SK-N-SH treated with all-trans-retinoic acid at 6 μM for 48 hours (cell line): ENCODE results near the gene ADPRM.

Source experiments
- ATAC-seq: fragments of 200-7000 bp; cut with Tn5 transposase; 3 replicates; pipeline ENCODE4 v1.9.1; 2020; ENCODE audit warnings: mild to moderate bottlenecking, moderate library complexity
- ARNTL ChIP-seq: fragments of 450-650 bp; formaldehyde crosslinking; IDR thresholded peaks from 2 replicates; pipeline ENCODE4 v1.5.0; 2020; ENCODE audit warnings: low read depth, mild to moderate bottlenecking, moderate library complexity, borderline replicate concordance
- BACH2 ChIP-seq: fragments of 250-450 bp; sonication (Bioruptor Pico); IDR thresholded peaks from 2 replicates; pipeline ENCODE4 v1.9.0; 2021; ENCODE audit warnings: mild to moderate bottlenecking, borderline replicate concordance
- CSDC2 ChIP-seq: fragments of 250-450 bp; sonication (Bioruptor Pico); IDR thresholded peaks from 2 replicates; pipeline ENCODE4 v1.5.0; 2020; ENCODE audit warnings: mild to moderate bottlenecking, moderate library complexity
- ESRRG ChIP-seq: fragments of 250-450 bp; sonication (Bioruptor Pico); IDR thresholded peaks from 2 replicates; pipeline ENCODE4 v1.6.1; 2021; ENCODE audit warnings: mild to moderate bottlenecking
- GLIS3 ChIP-seq: fragments of 250-450 bp; sonication (Bioruptor Pico); IDR thresholded peaks from 2 replicates; pipeline ENCODE4 v1.5.0; 2020; ENCODE audit warnings: mild to moderate bottlenecking, moderate library complexity
- OSR1 ChIP-seq: fragments of 250-450 bp; sonication (Bioruptor Pico); IDR thresholded peaks from 2 replicates; pipeline ENCODE4 v1.8.0; 2022; ENCODE audit warnings: moderate library complexity, mild to moderate bottlenecking, inconsistent platforms
- PATZ1 ChIP-seq: fragments of 250-450 bp; sonication (Bioruptor Pico); IDR thresholded peaks from 2 replicates; pipeline ENCODE4 v1.8.0; 2020; ENCODE audit warnings: mild to moderate bottlenecking, moderate library complexity, borderline replicate concordance
- POU6F1 ChIP-seq: fragments of 250-450 bp; sonication (Bioruptor Pico); IDR thresholded peaks from 2 replicates; pipeline ENCODE4 v1.8.0; 2021; ENCODE audit warnings: low read depth, mild to moderate bottlenecking, moderate library complexity, borderline replicate concordance
- PPARA ChIP-seq: fragments of 250-450 bp; sonication (Bioruptor Pico); IDR thresholded peaks from 2 replicates; pipeline ENCODE4 v1.5.0; 2020; ENCODE audit warnings: mild to moderate bottlenecking, borderline replicate concordance
- RARB ChIP-seq: fragments of 250-450 bp; sonication (Bioruptor Pico); IDR thresholded peaks from 2 replicates; pipeline ENCODE4 v1.8.0; 2021; ENCODE audit warnings: mild to moderate bottlenecking, moderate library complexity
- SNAI2 ChIP-seq: fragments of 250-450 bp; sonication (Bioruptor Pico); IDR thresholded peaks from 2 replicates; pipeline ENCODE4 v1.5.0; 2020; ENCODE audit warnings: mild to moderate bottlenecking, moderate library complexity
- TCF4 ChIP-seq: fragments of 250-450 bp; sonication (Bioruptor Pico); IDR thresholded peaks from 2 replicates; pipeline ENCODE4 v1.8.0; 2021; ENCODE audit warnings: mild to moderate bottlenecking, moderate library complexity, borderline replicate concordance
- TOX ChIP-seq: fragments of 250-450 bp; sonication (Bioruptor Pico); IDR thresholded peaks from 2 replicates; pipeline ENCODE4 v1.8.0; 2021; ENCODE audit warnings: mild to moderate bottlenecking, moderate library complexity, borderline replicate concordance
- TSHZ2 ChIP-seq: fragments of 250-450 bp; sonication (Bioruptor Pico); IDR thresholded peaks from 2 replicates; pipeline ENCODE4 v1.5.0; 2020; ENCODE audit warnings: mild to moderate bottlenecking, moderate library complexity
- ZC3H10 ChIP-seq: fragments of 250-450 bp; sonication (Bioruptor Pico); IDR thresholded peaks from 2 replicates; pipeline ENCODE4 v1.5.1; 2021; ENCODE audit warnings: mild to moderate bottlenecking, moderate library complexity
- ZFP3 ChIP-seq: fragments of 250-450 bp; sonication (Bioruptor Pico); IDR thresholded peaks from 2 replicates; pipeline ENCODE4 v1.5.0; 2020; ENCODE audit warnings: mild to moderate bottlenecking, moderate library complexity
- ZFP30 ChIP-seq: fragments of 450-650 bp; formaldehyde crosslinking; IDR thresholded peaks from 2 replicates; pipeline ENCODE4 v1.5.0; 2022; ENCODE audit warnings: mild to moderate bottlenecking, moderate library complexity
- ZNF565 ChIP-seq: fragments of 450-650 bp; formaldehyde crosslinking; conservative IDR thresholded peaks from 2 replicates; pipeline ENCODE4 v1.5.0; 2020; ENCODE audit warnings: low read depth, mild to moderate bottlenecking, moderate library complexity
- ZNF70 ChIP-seq: fragments of 450-650 bp; formaldehyde crosslinking; IDR thresholded peaks from 2 replicates; pipeline ENCODE4 v1.5.0; 2020; ENCODE audit warnings: mild to moderate bottlenecking, moderate library complexity
- ZNF8 ChIP-seq: fragments of 450-650 bp; formaldehyde crosslinking; IDR thresholded peaks from 2 replicates; pipeline ENCODE4 v1.5.0; 2020; ENCODE audit warnings: mild to moderate bottlenecking, moderate library complexity
- TF ChIP-seq, protein P1 (sequence below): fragments of 250-450 bp; sonication (Bioruptor Pico); IDR thresholded peaks from 2 replicates; pipeline ENCODE4 v1.5.1; 2021; ENCODE audit warnings: mild to moderate bottlenecking, moderate library complexity
- TF ChIP-seq, protein P2 (sequence below): fragments of 250-450 bp; sonication (Bioruptor Pico); IDR thresholded peaks from 2 replicates; pipeline ENCODE4 v1.5.1; 2020; ENCODE audit warnings: low read depth, mild to moderate bottlenecking, moderate library complexity

Gene ADPRM

DNA sequence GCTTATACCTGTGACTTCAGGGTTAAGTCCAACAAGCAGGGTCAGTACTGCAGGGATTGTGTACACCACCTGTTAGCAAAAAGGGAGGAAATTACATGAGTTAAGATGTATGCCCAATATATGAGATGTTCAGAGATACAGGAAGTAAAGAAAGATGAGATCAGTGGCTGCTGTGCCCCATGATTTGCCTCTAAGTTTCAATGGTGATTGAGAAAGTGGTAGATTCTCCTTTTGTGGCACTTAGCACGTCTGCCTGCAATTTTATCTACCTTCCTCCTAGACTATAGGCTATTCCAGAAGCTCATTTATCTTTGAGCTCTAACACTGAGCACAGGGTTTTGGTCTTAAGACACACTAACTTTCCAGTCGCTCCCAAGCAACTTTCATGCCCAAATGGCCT lies 28.8 kb downstream of the ADPRM start:
- TF ChIP-seq SNAI2 (CRISPR knock-in tag) (no peak), TCF4 (CRISPR knock-in tag) (no peak), BACH2 (CRISPR knock-in tag) (no peak), ZNF565 (CRISPR knock-in tag) (no peak), CSDC2 (CRISPR knock-in tag) (no peak), ZFP30 (CRISPR knock-in tag) (no peak), ZC3H10 (CRISPR knock-in tag) (no peak)
- no peak for ATAC-seq

- ATAC-seq, result no peak
- TF ChIP-seq ZNF565 (CRISPR knock-in tag), result no peak
- TF ChIP-seq, protein P1, sequence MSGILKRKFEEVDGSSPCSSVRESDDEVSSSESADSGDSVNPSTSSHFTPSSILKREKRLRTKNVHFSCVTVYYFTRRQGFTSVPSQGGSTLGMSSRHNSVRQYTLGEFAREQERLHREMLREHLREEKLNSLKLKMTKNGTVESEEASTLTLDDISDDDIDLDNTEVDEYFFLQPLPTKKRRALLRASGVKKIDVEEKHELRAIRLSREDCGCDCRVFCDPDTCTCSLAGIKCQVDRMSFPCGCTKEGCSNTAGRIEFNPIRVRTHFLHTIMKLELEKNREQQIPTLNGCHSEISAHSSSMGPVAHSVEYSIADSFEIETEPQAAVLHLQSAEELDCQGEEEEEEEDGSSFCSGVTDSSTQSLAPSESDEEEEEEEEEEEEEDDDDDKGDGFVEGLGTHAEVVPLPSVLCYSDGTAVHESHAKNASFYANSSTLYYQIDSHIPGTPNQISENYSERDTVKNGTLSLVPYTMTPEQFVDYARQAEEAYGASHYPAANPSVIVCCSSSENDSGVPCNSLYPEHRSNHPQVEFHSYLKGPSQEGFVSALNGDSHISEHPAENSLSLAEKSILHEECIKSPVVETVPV (CRISPR knock-in tag), result no peak
- TF ChIP-seq OSR1 (CRISPR knock-in tag), result no peak
- TF ChIP-seq ESRRG (CRISPR knock-in tag), result no peak
- TF ChIP-seq PPARA, result no peak
- TF ChIP-seq ZC3H10 (CRISPR knock-in tag), result no peak
- no peak for TF ChIP-seq RARB
- TF ChIP-seq, protein P2, sequence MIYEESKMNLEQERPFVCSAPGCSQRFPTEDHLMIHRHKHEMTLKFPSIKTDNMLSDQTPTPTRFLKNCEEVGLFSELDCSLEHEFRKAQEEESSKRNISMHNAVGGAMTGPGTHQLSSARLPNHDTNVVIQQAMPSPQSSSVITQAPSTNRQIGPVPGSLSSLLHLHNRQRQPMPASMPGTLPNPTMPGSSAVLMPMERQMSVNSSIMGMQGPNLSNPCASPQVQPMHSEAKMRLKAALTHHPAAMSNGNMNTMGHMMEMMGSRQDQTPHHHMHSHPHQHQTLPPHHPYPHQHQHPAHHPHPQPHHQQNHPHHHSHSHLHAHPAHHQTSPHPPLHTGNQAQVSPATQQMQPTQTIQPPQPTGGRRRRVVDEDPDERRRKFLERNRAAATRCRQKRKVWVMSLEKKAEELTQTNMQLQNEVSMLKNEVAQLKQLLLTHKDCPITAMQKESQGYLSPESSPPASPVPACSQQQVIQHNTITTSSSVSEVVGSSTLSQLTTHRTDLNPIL (CRISPR knock-in tag), result no peak
- TF ChIP-seq SNAI2 (CRISPR knock-in tag), result no peak
- TF ChIP-seq ZNF8 (CRISPR knock-in tag), result no peak
- TF ChIP-seq POU6F1 (CRISPR knock-in tag), result no peak
- TF ChIP-seq ZFP3, result no peak
- no peak for TF ChIP-seq PATZ1 (CRISPR knock-in tag)
- TF ChIP-seq ZNF70 (CRISPR knock-in tag), result no peak
- no peak for TF ChIP-seq ARNTL
- TF ChIP-seq TSHZ2 (CRISPR knock-in tag), result no peak
Observed at GRCh38 chr17:10727192-10727591, 29.8 kb downstream of the ADPRM start.

DNA sequence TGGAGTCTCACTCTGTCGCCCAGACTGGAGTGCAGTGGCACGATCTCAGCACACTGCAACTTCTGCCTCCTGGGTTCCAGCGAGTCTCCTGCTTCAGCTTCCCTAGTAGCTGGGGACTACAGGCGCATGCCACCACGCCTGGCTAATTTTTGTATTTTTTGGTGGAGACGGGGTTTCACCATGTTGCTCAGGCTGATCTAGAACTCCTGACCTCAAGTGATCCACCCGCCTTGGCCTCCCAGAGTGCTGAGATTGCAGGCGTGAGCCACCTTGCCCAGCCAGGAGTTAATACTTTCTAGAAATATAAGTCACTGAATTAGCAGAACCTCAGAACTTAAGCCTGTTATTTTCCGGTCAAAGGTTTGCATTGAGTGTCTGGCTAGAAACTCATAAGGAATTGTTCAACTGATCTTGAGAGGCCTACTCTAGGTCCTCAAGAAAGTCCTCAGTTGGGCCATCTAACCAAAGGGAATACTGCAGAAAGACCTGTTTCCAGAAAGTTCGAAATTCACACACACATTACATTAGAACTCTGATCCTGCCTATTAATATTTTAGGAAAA lies 31.0 kb downstream of the ADPRM start:
- ATAC-seq, result no peak
- no peak for TF ChIP-seq TSHZ2 (CRISPR knock-in tag)
- TF ChIP-seq CSDC2 (CRISPR knock-in tag), result no peak
- TF ChIP-seq BACH2 (CRISPR knock-in tag), result no peak
- no peak for TF ChIP-seq ZNF8 (CRISPR knock-in tag)
- TF ChIP-seq SNAI2 (CRISPR knock-in tag), result no peak
- no peak for TF ChIP-seq ZFP3
- TF ChIP-seq, protein P2 (CRISPR knock-in tag), result no peak
- no peak for TF ChIP-seq GLIS3 (CRISPR knock-in tag)
- TF ChIP-seq ZNF565 (CRISPR knock-in tag), result no peak
- no peak for TF ChIP-seq RARB
- TF ChIP-seq ZNF70 (CRISPR knock-in tag), result no peak
- TF ChIP-seq PPARA, result no peak
- no peak for TF ChIP-seq ARNTL
- no peak for TF ChIP-seq TOX (CRISPR knock-in tag)
